Tibial nerve (tissue), 4 donors: Measurements from ENCODE around the gene GALNT18. TPM values are rescaled to one million over a fixed set of nuclear protein-coding genes. Genes with fewer than 3 reads are reported as not detected.

Experiments used
- DNase-seq, 2 donors: peaks; one replicate each; pipeline ENCODE4 v3.0.0-alpha.2; 2019; ENCODE audit warnings: low spot score in 2 of 2
- H3K27ac ChIP-seq, 4 donors: fragments of 200-600 bp; sonication (generic) in 3 of 4; one replicate each; pipeline ENCODE4 v1.5.1; 2017 to 2019; ENCODE audit warnings: mild to moderate bottlenecking in 1 of 4
- H3K27me3 ChIP-seq, 2 donors: fragments of 200-600 bp; sonication (generic) in 1 of 2; one replicate each; pipeline versions ENCODE4 v1.5.1 to v1.6.0; 2017 to 2019
- H3K36me3 ChIP-seq, 3 donors: fragments of 200-600 bp; sonication (generic); one replicate each; pipeline ENCODE4 v1.5.1; 2018 to 2019
- H3K4me1 ChIP-seq, 4 donors: fragments of 200-600 bp; sonication (generic) in 3 of 4; one replicate each; pipeline ENCODE4 v1.5.1; 2017 to 2019
- H3K4me3 ChIP-seq, 4 donors: fragments of 200-600 bp; sonication (generic) in 3 of 4; one replicate each; pipeline ENCODE4 v1.5.1; 2017 to 2019; ENCODE audit warnings: mild to moderate bottlenecking in 1 of 4, moderate library complexity in 1 of 4
- H3K9me3 ChIP-seq, 4 donors: fragments of 200-600 bp; sonication (generic) in 3 of 4; one replicate each; pipeline ENCODE4 v1.5.1; 2017 to 2019
- EP300 ChIP-seq, 2 donors: sonication (generic); formaldehyde crosslinking; IDR thresholded peaks; one replicate each; pipeline ENCODE4 v1.6.1; 2017; ENCODE audit warnings: antibody characterized with exemption in 2 of 2, mild to moderate bottlenecking in 1 of 2
- POLR2A ChIP-seq, 2 donors: fragments of 450-650 bp; IDR thresholded peaks; one replicate each; pipeline ENCODE4 v1.6.1; 2017; ENCODE audit warnings: antibody characterized with exemption in 2 of 2, mild to moderate bottlenecking in 2 of 2, moderate library complexity in 2 of 2
- WGBS, 2 donors: methylation state at CpG; one replicate each; pipeline ENCODE4 v1.1.5; 2018; 5-methylcytosine and 5-hydroxymethylcytosine counted together
- total RNA-seq, 4 donors: library from RNA; depleted of rRNA; stranded (reverse); fragments of >200 nt; gene quantifications; one replicate each; pipeline ENCODE4 v1.1.0, GENCODE V29; 2016
- TF ChIP-seq, protein P1 (sequence below), 5 experiments: fragments of 200-600 bp in 3 of 5; fragments of 450-650 bp in 2 of 5; sonication (generic) in 3 of 5; IDR thresholded peaks; one replicate each; pipeline ENCODE4 v1.5.1; 2016 to 2019; ENCODE audit warnings: antibody characterized with exemption in 5 of 5, mild to moderate bottlenecking in 3 of 5, moderate library complexity in 2 of 5

GALNT18 gene
- total RNA-seq, 4 donors from 2014 or later, result 11.3 to 32.4 (median 23.9) TPM

DNA sequence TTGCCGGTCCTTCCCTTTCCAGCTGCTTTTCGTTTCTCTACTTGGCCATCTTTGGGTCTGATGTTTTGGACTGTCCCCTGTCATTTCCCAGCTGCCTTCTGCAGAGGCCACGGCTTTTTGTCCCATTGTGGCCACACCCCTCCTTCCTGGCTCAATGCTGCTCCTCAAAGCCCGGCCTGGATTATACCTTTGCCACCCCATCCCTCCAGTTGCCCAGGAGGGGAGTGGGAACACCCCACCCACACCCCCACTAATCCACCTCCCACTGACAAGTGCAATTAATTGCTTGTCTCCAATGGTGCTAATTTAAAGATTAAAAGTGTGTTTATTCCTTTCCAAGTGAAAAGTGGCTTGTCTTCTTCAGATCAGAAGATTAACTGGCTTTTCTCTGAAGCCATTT, 234.6 kb downstream of the GALNT18 start:
- no peaks in the 10 kb centered on the region for H3K9me3 ChIP-seq
- DNase-seq, result no peak
- H3K36me3 ChIP-seq, result no peaks in the 10 kb centered on the region
- TF ChIP-seq, protein P1, sequence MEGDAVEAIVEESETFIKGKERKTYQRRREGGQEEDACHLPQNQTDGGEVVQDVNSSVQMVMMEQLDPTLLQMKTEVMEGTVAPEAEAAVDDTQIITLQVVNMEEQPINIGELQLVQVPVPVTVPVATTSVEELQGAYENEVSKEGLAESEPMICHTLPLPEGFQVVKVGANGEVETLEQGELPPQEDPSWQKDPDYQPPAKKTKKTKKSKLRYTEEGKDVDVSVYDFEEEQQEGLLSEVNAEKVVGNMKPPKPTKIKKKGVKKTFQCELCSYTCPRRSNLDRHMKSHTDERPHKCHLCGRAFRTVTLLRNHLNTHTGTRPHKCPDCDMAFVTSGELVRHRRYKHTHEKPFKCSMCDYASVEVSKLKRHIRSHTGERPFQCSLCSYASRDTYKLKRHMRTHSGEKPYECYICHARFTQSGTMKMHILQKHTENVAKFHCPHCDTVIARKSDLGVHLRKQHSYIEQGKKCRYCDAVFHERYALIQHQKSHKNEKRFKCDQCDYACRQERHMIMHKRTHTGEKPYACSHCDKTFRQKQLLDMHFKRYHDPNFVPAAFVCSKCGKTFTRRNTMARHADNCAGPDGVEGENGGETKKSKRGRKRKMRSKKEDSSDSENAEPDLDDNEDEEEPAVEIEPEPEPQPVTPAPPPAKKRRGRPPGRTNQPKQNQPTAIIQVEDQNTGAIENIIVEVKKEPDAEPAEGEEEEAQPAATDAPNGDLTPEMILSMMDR (IDR thresholded peaks at IDR 0.05), result no peak
- TF ChIP-seq POLR2A (IDR thresholded peaks at IDR 0.05) (no peak), EP300 (IDR thresholded peaks at IDR 0.05) (no peak)
- H3K4me3 ChIP-seq, result no peak overlapping the region
- WGBS, 2 donors, result 74 to 77% methylated on average over 4 of the region's 4 CpGs
- no peaks in the 10 kb centered on the region for H3K27me3 ChIP-seq
- H3K27ac ChIP-seq, result no peak overlapping the region
- peaks cover 0 to 9% (median 0%) of the 10 kb centered on the region in 4 donors for H3K4me1 ChIP-seq

GRCh38 chr11:11384829-11385228, 237.0 kb downstream of the GALNT18 start:
- H3K9me3 ChIP-seq, result no peaks in the 10 kb centered on the region
- WGBS, 2 donors, result 95 to 97% methylated on average over 2 of the region's 2 CpGs
- TF ChIP-seq, protein P1 (IDR thresholded peaks at IDR 0.05), result no peak
- no peaks in the 10 kb centered on the region for H3K27me3 ChIP-seq
- H3K4me3 ChIP-seq, result no peak overlapping the region
- DNase-seq, result no peak
- no peaks in the 10 kb centered on the region for H3K36me3 ChIP-seq
- no peak overlapping the region for H3K27ac ChIP-seq
- H3K4me1 ChIP-seq, result no peaks in the 10 kb centered on the region

- DNase-seq, result no peak
- 94% methylated on average over 2 of the region's 2 CpGs for WGBS, 2 donors
- Histone ChIP-seq H3K36me3 (peaks cover 0 to under 1% (median 0%) of the 10 kb centered on the region in 3 donors), H3K4me1 (no peaks in the 10 kb centered on the region), H3K4me3 (no peak overlapping the region), H3K9me3 (no peaks in the 10 kb centered on the region), H3K27me3 (no peaks in the 10 kb centered on the region), H3K27ac (no peak overlapping the region)
- TF ChIP-seq, protein P1 (IDR thresholded peaks at IDR 0.05), result no peak
- TF ChIP-seq EP300 (IDR thresholded peaks at IDR 0.05) (no peak), POLR2A (IDR thresholded peaks at IDR 0.05) (no peak)
Measured at GRCh38 chr11:11383995-11384394, 237.8 kb downstream of the GALNT18 start.

- 69 to 77% methylated on average over 7 of the region's 7 CpGs for WGBS, 2 donors
- TF ChIP-seq, protein P1 (IDR thresholded peaks at IDR 0.05), result no peak
- Histone ChIP-seq H3K36me3 (peaks cover 0 to 11% (median 0%) of the 10 kb centered on the region in 3 donors), H3K4me1 (no peaks in the 10 kb centered on the region), H3K27me3 (no peaks in the 10 kb centered on the region), H3K4me3 (no peak overlapping the region), H3K9me3 (no peaks in the 10 kb centered on the region), H3K27ac (no peak overlapping the region)
- no peak for DNase-seq
Measured at GRCh38 chr11:11382858-11383532, 238.8 kb downstream of the GALNT18 start.

GRCh38 chr11:11381471-11382105, 240.2 kb downstream of the GALNT18 start:
- no peak overlapping the region for H3K4me3 ChIP-seq

More at GRCh38 chr11:11381471-11382105, 240.2 kb downstream of the GALNT18 start:
- peaks cover 0 to 24% (median 0%) of the 10 kb centered on the region in 3 donors for H3K36me3 ChIP-seq
- H3K9me3 ChIP-seq, result no peaks in the 10 kb centered on the region
- H3K4me1 ChIP-seq, result no peaks in the 10 kb centered on the region
- H3K27me3 ChIP-seq, result no peaks in the 10 kb centered on the region
- 74% methylated on average over 6 of the region's 6 CpGs for WGBS, 2 donors
- no peak overlapping the region for H3K27ac ChIP-seq
- TF ChIP-seq POLR2A (IDR thresholded peaks at IDR 0.05), result no peak
- TF ChIP-seq EP300 (IDR thresholded peaks at IDR 0.05), result no peak
- TF ChIP-seq, protein P1 (IDR thresholded peaks at IDR 0.05), result no peak
- DNase-seq, result no peak
